T-helper 1 cell treated with Interleukin-12 subunit alpha and Interleukin-12 subunit beta and Interleukin-4 antibody, amounts not matched to agents 30 μg/mL and 1 μg/mL, for 36 hours (primary cell): Measurements from ENCODE around the gene STK38.
"Not testable (repeated sequence)": the region's sequence is repeated elsewhere in the genome, so short reads cannot be mapped to it uniquely, and the experiment has no call there.

Source experiments
- H3K27ac Mint-ChIP-seq: one replicate; pipeline ENCODE4 v1.8.0; 2021; ENCODE audit warnings: mild to moderate bottlenecking, mixed read lengths
- H3K27me3 Mint-ChIP-seq: one replicate; pipeline ENCODE4 v1.8.0; 2021; ENCODE audit warnings: low read depth, mixed read lengths
- H3K36me3 Mint-ChIP-seq: one replicate; pipeline ENCODE4 v1.8.0; 2021; ENCODE audit warnings: low read depth, mixed read lengths
- H3K4me1 Mint-ChIP-seq: one replicate; pipeline ENCODE4 v1.8.0; 2021; ENCODE audit warnings: low read depth, mixed read lengths
- H3K4me3 Mint-ChIP-seq: one replicate; pipeline ENCODE4 v1.8.0; 2021; ENCODE audit warnings: mild to moderate bottlenecking, moderate library complexity, mixed read lengths
- H3K9me3 Mint-ChIP-seq: one replicate; pipeline ENCODE4 v1.8.0; 2021; ENCODE audit warnings: mixed read lengths

STK38 gene

GRCh38 chr6:36546920-36547645 lies at the start of gene STK38:
Gene STK38, minus strand, starts transcription at chr6:36547479. Its CDS starts 7,277 bp downstream, at chr6:36540202.
- peaks cover 22% of the 10 kb centered on the region for H3K36me3 Mint-ChIP-seq
- H3K4me3 Mint-ChIP-seq: peak within 1 kb of the TSS; percentile 99
- H3K27ac Mint-ChIP-seq: peak within 1 kb of the TSS; percentile 97
- peaks cover 41% of the 10 kb centered on the region for H3K4me1 Mint-ChIP-seq
- no peaks in the 10 kb centered on the region for H3K9me3 Mint-ChIP-seq
- no peaks in the 10 kb centered on the region for H3K27me3 Mint-ChIP-seq

GRCh38 chr6:36596356-36596755 lies 49.1 kb upstream of the STK38 start:
- peaks cover 4% of the 10 kb centered on the region for H3K27me3 Mint-ChIP-seq
- peaks cover 65% of the 10 kb centered on the region for H3K36me3 Mint-ChIP-seq
- H3K9me3 Mint-ChIP-seq: no peaks in the 10 kb centered on the region
- H3K4me3 Mint-ChIP-seq: peak overlapping the region; percentile 99
- peak overlapping the region; percentile 100 for H3K27ac Mint-ChIP-seq
- peaks cover 41% of the 10 kb centered on the region for H3K4me1 Mint-ChIP-seq

GRCh38 chr6:36594816-36595643 lies 47.8 kb upstream of the STK38 start:
- H3K27me3 Mint-ChIP-seq: peaks cover 4% of the 10 kb centered on the region
- peaks cover 54% of the 10 kb centered on the region for H3K36me3 Mint-ChIP-seq
- H3K27ac Mint-ChIP-seq: peak overlapping the region; percentile 100
- peaks cover 34% of the 10 kb centered on the region for H3K4me1 Mint-ChIP-seq
- peak overlapping the region; percentile 99 for H3K4me3 Mint-ChIP-seq
- no peaks in the 10 kb centered on the region for H3K9me3 Mint-ChIP-seq

- H3K27ac Mint-ChIP-seq: peak within 1 kb of the TSS; percentile 100
- peaks cover 47% of the 10 kb centered on the region for H3K36me3 Mint-ChIP-seq
- peak within 1 kb of the TSS; percentile 99 for H3K4me3 Mint-ChIP-seq
- H3K9me3 Mint-ChIP-seq: no peaks in the 10 kb centered on the region
- H3K4me1 Mint-ChIP-seq: peaks cover 28% of the 10 kb centered on the region
- peaks cover 4% of the 10 kb centered on the region for H3K27me3 Mint-ChIP-seq
These were observed 46.9 kb upstream of the STK38 start, which contains the start of gene SRSF3 for GRCh38 chr6:36594029-36594815. Gene SRSF3, plus strand, starts transcription at chr6:36594362. Its CDS starts 2,401 bp downstream, at chr6:36596763.

- Mint-ChIP-seq H3K4me3 (peak overlapping the region; percentile 99), H3K9me3 (no peaks in the 10 kb centered on the region), H3K36me3 (peaks cover 41% of the 10 kb centered on the region), H3K27me3 (peaks cover 4% of the 10 kb centered on the region), H3K4me1 (peaks cover 22% of the 10 kb centered on the region), H3K27ac (peak overlapping the region; percentile 100)
These were observed 46.3 kb upstream of the STK38 start for GRCh38 chr6:36593569-36594028.

GRCh38 chr6:36592221-36592655 lies 45.0 kb upstream of the STK38 start:
- Mint-ChIP-seq H3K27me3 (peaks cover 4% of the 10 kb centered on the region), H3K4me1 (peaks cover 16% of the 10 kb centered on the region), H3K36me3 (peaks cover 30% of the 10 kb centered on the region), H3K27ac (peak overlapping the region; percentile 91), H3K4me3 (peak overlapping the region; percentile 83), H3K9me3 (no peaks in the 10 kb centered on the region)

GRCh38 chr6:36590237-36590636 lies 43.0 kb upstream of the STK38 start:
- no peak overlapping the region for H3K4me3 Mint-ChIP-seq
- peaks cover 9% of the 10 kb centered on the region for H3K4me1 Mint-ChIP-seq
- no peak overlapping the region for H3K27ac Mint-ChIP-seq
- H3K9me3 Mint-ChIP-seq: no peaks in the 10 kb centered on the region
- H3K36me3 Mint-ChIP-seq: peaks cover 10% of the 10 kb centered on the region
- H3K27me3 Mint-ChIP-seq: peaks cover 7% of the 10 kb centered on the region

- not testable (repeated sequence) for H3K4me3 Mint-ChIP-seq, H3K9me3 Mint-ChIP-seq, H3K27ac Mint-ChIP-seq, H3K4me1 Mint-ChIP-seq, H3K36me3 Mint-ChIP-seq, H3K27me3 Mint-ChIP-seq
These were observed 41.7 kb upstream of the STK38 start for GRCh38 chr6:36589025-36589400.

GRCh38 chr6:36586606-36587005 lies 39.3 kb upstream of the STK38 start:
- no peaks in the 10 kb centered on the region for H3K4me1 Mint-ChIP-seq
- no peaks in the 10 kb centered on the region for H3K9me3 Mint-ChIP-seq
- H3K27ac Mint-ChIP-seq: no peak overlapping the region
- H3K27me3 Mint-ChIP-seq: peaks cover 3% of the 10 kb centered on the region
- H3K4me3 Mint-ChIP-seq: no peak overlapping the region
- no peaks in the 10 kb centered on the region for H3K36me3 Mint-ChIP-seq

- Mint-ChIP-seq H3K27ac (no peak overlapping the region), H3K9me3 (no peaks in the 10 kb centered on the region), H3K27me3 (peaks cover 2% of the 10 kb centered on the region), H3K4me1 (peaks cover 7% of the 10 kb centered on the region), H3K4me3 (no peak overlapping the region), H3K36me3 (no peaks in the 10 kb centered on the region)
These were observed 34.4 kb upstream of the STK38 start for GRCh38 chr6:36581716-36582115.

- Mint-ChIP-seq H3K4me3 (no peak overlapping the region), H3K36me3 (no peaks in the 10 kb centered on the region), H3K27ac (no peak overlapping the region), H3K9me3 (no peaks in the 10 kb centered on the region), H3K27me3 (no peaks in the 10 kb centered on the region), H3K4me1 (peaks cover 7% of the 10 kb centered on the region)
These were observed 32.9 kb upstream of the STK38 start for GRCh38 chr6:36580184-36580526.

- H3K9me3 Mint-ChIP-seq: peaks cover 5% of the 10 kb centered on the region
- no peaks in the 10 kb centered on the region for H3K27me3 Mint-ChIP-seq
- no peak overlapping the region for H3K4me3 Mint-ChIP-seq
- no peak overlapping the region for H3K27ac Mint-ChIP-seq
- H3K36me3 Mint-ChIP-seq: no peaks in the 10 kb centered on the region
- H3K4me1 Mint-ChIP-seq: peaks cover 7% of the 10 kb centered on the region
These were observed 31.2 kb upstream of the STK38 start for GRCh38 chr6:36578431-36578830.

GRCh38 chr6:36578030-36578429 lies 30.8 kb upstream of the STK38 start:
- peaks cover 5% of the 10 kb centered on the region for H3K9me3 Mint-ChIP-seq
- H3K4me3 Mint-ChIP-seq: no peak overlapping the region
- H3K4me1 Mint-ChIP-seq: peaks cover 7% of the 10 kb centered on the region
- H3K36me3 Mint-ChIP-seq: no peaks in the 10 kb centered on the region
- H3K27me3 Mint-ChIP-seq: no peaks in the 10 kb centered on the region
- peak overlapping the region; percentile 2 for H3K27ac Mint-ChIP-seq

- Mint-ChIP-seq H3K4me1 (peaks cover 7% of the 10 kb centered on the region), H3K4me3 (no peak overlapping the region), H3K27ac (no peak overlapping the region), H3K36me3 (no peaks in the 10 kb centered on the region), H3K27me3 (no peaks in the 10 kb centered on the region), H3K9me3 (peaks cover 5% of the 10 kb centered on the region)
These were observed 30.0 kb upstream of the STK38 start for GRCh38 chr6:36577301-36577700.
